Neural cell (in vitro differentiated cells): ENCODE results near the gene PLCB4. TPM values are rescaled to one million over a fixed set of nuclear protein-coding genes. Genes with fewer than 3 reads are reported as not detected.

Experiments used
- H2AFZ ChIP-seq: fragments of 200-600, 300-800 bp; sonication (generic), shearing (Covaris generic); 2 replicates; pipeline ENCODE4 v1.6.0; 2014; ENCODE audit warnings: low read depth, mild to moderate bottlenecking, antibody characterized with exemption, low read length, moderate library complexity
- H3F3A ChIP-seq: fragments of 200-600 bp; shearing (Covaris generic); 2 replicates; pipeline ENCODE4 v1.6.1; 2016; ENCODE audit warnings: mild to moderate bottlenecking, moderate library complexity, mixed read lengths, antibody characterized with exemption, low read length; ENCODE audit not compliant: insufficient read depth, poor library complexity, severe bottlenecking
- H3K27ac ChIP-seq: fragments of 200-600, 300-800 bp; sonication (generic), shearing (Covaris generic); 2 replicates; pipeline ENCODE4 v1.5.1; 2014; ENCODE audit warnings: mild to moderate bottlenecking, low read length, moderate library complexity
- H3K27me3 ChIP-seq: fragments of 300-800, 200-600 bp; sonication (generic), shearing (Covaris generic); 2 replicates; pipeline ENCODE4 v1.6.0; 2014; ENCODE audit warnings: mild to moderate bottlenecking, low read depth, low read length, moderate library complexity; ENCODE audit not compliant: insufficient read depth
- H3K36me3 ChIP-seq: fragments of 300-800, 200-600 bp; sonication (generic), shearing (Covaris generic); 2 replicates; pipeline ENCODE4 v1.5.1; 2014; ENCODE audit warnings: mild to moderate bottlenecking, antibody characterized with exemption, low read length, moderate library complexity; ENCODE audit not compliant: insufficient read depth
- H3K4me2 ChIP-seq: fragments of 300-800, 200-600 bp; sonication (generic), shearing (Covaris generic); 2 replicates; pipeline ENCODE4 v1.6.0; 2014; ENCODE audit warnings: mild to moderate bottlenecking, low read length
- H3K4me3 ChIP-seq: fragments of 300-800, 200-600 bp; sonication (generic), shearing (Covaris generic); 2 replicates; pipeline ENCODE4 v1.5.1; 2014; ENCODE audit warnings: mild to moderate bottlenecking, low read length, moderate library complexity
- H3K79me2 ChIP-seq: fragments of 200-600 bp; shearing (Covaris generic); replicated peaks from 2 replicates; pipeline ENCODE4 v1.6.0; 2014; ENCODE audit warnings: mild to moderate bottlenecking, low read length, moderate library complexity; ENCODE audit not compliant: insufficient read depth
- H3K9ac ChIP-seq: fragments of 300-800, 200-600 bp; sonication (generic), shearing (Covaris generic); 2 replicates; pipeline ENCODE4 v1.6.1; 2016; ENCODE audit warnings: mild to moderate bottlenecking, low read length, mixed read lengths
- H3K9me2 ChIP-seq: fragments of 200-600 bp; shearing (Covaris generic); 2 replicates; pipeline ENCODE4 v1.6.1; 2016; ENCODE audit warnings: mild to moderate bottlenecking, low read length, mixed read lengths; ENCODE audit not compliant: insufficient read depth
- H3K9me3 ChIP-seq: fragments of 200-600, 300-800 bp; sonication (generic), shearing (Covaris generic); 2 replicates; pipeline ENCODE4 v1.6.1; 2016; ENCODE audit warnings: mild to moderate bottlenecking, mixed run types, low read length, moderate library complexity, mixed read lengths
- H4K20me1 ChIP-seq: fragments of 200-600 bp; shearing (Covaris generic); 2 replicates; pipeline ENCODE4 v1.6.1; 2016; ENCODE audit warnings: mild to moderate bottlenecking, mixed run types; ENCODE audit not compliant: insufficient read depth
- CTCF ChIP-seq: fragments of 450-650 bp; IDR thresholded peaks from 2 replicates; pipeline ENCODE4 v1.5.1; 2014; ENCODE audit warnings: antibody characterized with exemption, mild to moderate bottlenecking, moderate library complexity; ENCODE audit not compliant: poor library complexity, severe bottlenecking
- EP300 ChIP-seq: fragments of 450-650 bp; conservative IDR thresholded peaks from 2 replicates; pipeline ENCODE4 v1.6.1; 2014; ENCODE audit warnings: antibody characterized with exemption, mild to moderate bottlenecking, moderate library complexity; ENCODE audit not compliant: poor library complexity, severe bottlenecking
- EZH2 ChIP-seq: fragments of 200-600, 300-800 bp; shearing (Covaris generic), sonication (generic); IDR thresholded peaks from 2 replicates; pipeline ENCODE4 v1.6.1; 2014; ENCODE audit warnings: antibody characterized with exemption, low read length, borderline replicate concordance, mild to moderate bottlenecking; ENCODE audit not compliant: insufficient read depth, poor library complexity, severe bottlenecking
- MXI1 ChIP-seq: fragments of 450-650 bp; conservative IDR thresholded peaks from 2 replicates; pipeline ENCODE4 v1.6.1; 2014; ENCODE audit warnings: antibody characterized with exemption, mild to moderate bottlenecking; ENCODE audit not compliant: poor library complexity, severe bottlenecking
- POLR2AphosphoS5 ChIP-seq: IDR thresholded peaks from 2 replicates; pipeline ENCODE4 v1.6.1; 2012
- RAD21 ChIP-seq: fragments of 450-650 bp; conservative IDR thresholded peaks from 2 replicates; pipeline ENCODE4 v1.6.1; 2014; ENCODE audit warnings: antibody characterized with exemption, mild to moderate bottlenecking, moderate library complexity
- REST ChIP-seq: IDR thresholded peaks from 2 replicates; pipeline ENCODE4 v1.6.1; 2012; ENCODE audit warnings: borderline replicate concordance
- SMC3 ChIP-seq: fragments of 450-650 bp; conservative IDR thresholded peaks from 2 replicates; pipeline ENCODE4 v1.6.1; 2014; ENCODE audit warnings: antibody characterized with exemption, mild to moderate bottlenecking, moderate library complexity; ENCODE audit not compliant: poor library complexity
- TAF1 ChIP-seq: IDR thresholded peaks from 2 replicates; pipeline ENCODE4 v1.6.1; 2012; ENCODE audit warnings: low read depth
- polyA plus RNA-seq: library from polyadenylated mRNA; depleted of rRNA; stranded (reverse); fragments of >200 nt; gene quantifications from 2 replicates; pipeline ENCODE4 v1.2.3, GENCODE V29; 2014

PLCB4 gene
- polyA plus RNA-seq, 1 donor from 2014 or later: 13.1 TPM

GRCh38 chr20:9517297-9518162, 448.6 kb downstream of the PLCB4 start:
- Histone ChIP-seq H3K27me3 (peaks cover 62% of the 10 kb centered on the region), H3K79me2 (no peaks in the 10 kb centered on the region), H3K4me3 (no peak overlapping the region), H2AFZ (no peak overlapping the region), H3F3A (no peaks in the 10 kb centered on the region), H3K27ac (no peak overlapping the region), H3K36me3 (no peaks in the 10 kb centered on the region), H3K4me2 (no peak overlapping the region), H3K9me2 (no peaks in the 10 kb centered on the region), H3K9ac (no peak overlapping the region), H4K20me1 (no peaks in the 10 kb centered on the region), H3K9me3 (no peaks in the 10 kb centered on the region)
- no peak for TF ChIP-seq TAF1
- TF ChIP-seq EZH2: no peak
- no peak for TF ChIP-seq REST
- no peak for TF ChIP-seq SMC3
- no peak for TF ChIP-seq RAD21
- TF ChIP-seq POLR2AphosphoS5: no peak
- no peak for TF ChIP-seq CTCF
- TF ChIP-seq MXI1: no peak
- TF ChIP-seq EP300: no peak

- Histone ChIP-seq H3K79me2 (no peaks in the 10 kb centered on the region), H2AFZ (no peak overlapping the region), H3K9me2 (no peaks in the 10 kb centered on the region), H3K9me3 (no peaks in the 10 kb centered on the region), H3K27ac (no peak overlapping the region), H4K20me1 (no peaks in the 10 kb centered on the region), H3K4me3 (no peak overlapping the region), H3K9ac (no peak overlapping the region), H3F3A (no peaks in the 10 kb centered on the region), H3K4me2 (no peak overlapping the region), H3K36me3 (no peaks in the 10 kb centered on the region), H3K27me3 (peaks cover 51% of the 10 kb centered on the region)
- TF ChIP-seq MXI1 (no peak), POLR2AphosphoS5 (peak; percentile 52)
Observed at GRCh38 chr20:9518576-9519175, 449.8 kb downstream of the PLCB4 start.
